ENCODE results near the gene ADAMTS20.
"Not testable (repeated sequence)": the region's sequence is repeated elsewhere in the genome, so short reads cannot be mapped to it uniquely, and the experiment has no call there.

The ADAMTS20 gene

DNA sequence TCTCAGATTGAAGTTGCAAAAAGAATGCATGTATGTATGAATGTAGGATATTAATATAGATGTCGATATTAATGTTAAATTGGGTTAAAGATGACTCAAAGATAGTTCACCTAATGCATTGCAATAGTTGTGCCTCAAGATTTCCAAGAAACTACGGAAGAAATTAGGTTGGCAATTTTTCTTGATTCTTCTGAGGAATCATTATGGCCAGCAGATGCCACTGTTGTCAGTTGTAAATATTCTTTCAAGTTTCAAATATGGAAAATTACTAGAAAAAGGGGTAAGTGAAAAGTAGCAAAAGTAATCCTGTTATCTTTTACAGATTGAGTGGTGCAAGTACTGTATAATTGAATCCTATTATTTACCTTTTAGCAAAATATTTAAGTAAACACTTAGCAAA, 202.1 kb downstream of the ADAMTS20 start:
- Histone ChIP-seq H3K4me1 (ENCODE audit: insufficient read depth, low read length) (no peaks in the 10 kb centered on the region), H3K9ac (ENCODE audit: low read depth, low read length) (no peak overlapping the region), H4K20me1 (ENCODE audit: insufficient read depth, low read length) (no peaks in the 10 kb centered on the region), H3K36me3 (ENCODE audit: insufficient read depth, low read length) (no peaks in the 10 kb centered on the region), H3K4me2 (ENCODE audit: insufficient read depth, low read length) (no peak overlapping the region), H3K27ac (ENCODE audit: low read length) (no peak overlapping the region), H3K27me3 (ENCODE audit: insufficient read depth, low read length, poor library complexity) (no peaks in the 10 kb centered on the region), H3K79me2 (ENCODE audit: insufficient read depth, low read length) (no peaks in the 10 kb centered on the region), H3K9me3 (ENCODE audit: insufficient read depth, low read length, severe bottlenecking) (peaks cover 3% of the 10 kb centered on the region), H2AFZ (ENCODE audit: low read depth, low read length) (no peak overlapping the region), H3K4me3 (ENCODE audit: low read depth in 1 of 2, low read length in 2 of 2) (no peak overlapping the region)
- ATAC-seq (ENCODE audit: insufficient read depth, low read depth): no peak
- TF ChIP-seq, protein P1, sequence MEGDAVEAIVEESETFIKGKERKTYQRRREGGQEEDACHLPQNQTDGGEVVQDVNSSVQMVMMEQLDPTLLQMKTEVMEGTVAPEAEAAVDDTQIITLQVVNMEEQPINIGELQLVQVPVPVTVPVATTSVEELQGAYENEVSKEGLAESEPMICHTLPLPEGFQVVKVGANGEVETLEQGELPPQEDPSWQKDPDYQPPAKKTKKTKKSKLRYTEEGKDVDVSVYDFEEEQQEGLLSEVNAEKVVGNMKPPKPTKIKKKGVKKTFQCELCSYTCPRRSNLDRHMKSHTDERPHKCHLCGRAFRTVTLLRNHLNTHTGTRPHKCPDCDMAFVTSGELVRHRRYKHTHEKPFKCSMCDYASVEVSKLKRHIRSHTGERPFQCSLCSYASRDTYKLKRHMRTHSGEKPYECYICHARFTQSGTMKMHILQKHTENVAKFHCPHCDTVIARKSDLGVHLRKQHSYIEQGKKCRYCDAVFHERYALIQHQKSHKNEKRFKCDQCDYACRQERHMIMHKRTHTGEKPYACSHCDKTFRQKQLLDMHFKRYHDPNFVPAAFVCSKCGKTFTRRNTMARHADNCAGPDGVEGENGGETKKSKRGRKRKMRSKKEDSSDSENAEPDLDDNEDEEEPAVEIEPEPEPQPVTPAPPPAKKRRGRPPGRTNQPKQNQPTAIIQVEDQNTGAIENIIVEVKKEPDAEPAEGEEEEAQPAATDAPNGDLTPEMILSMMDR (IDR thresholded peaks at IDR 0.05; ENCODE audit: borderline replicate concordance, extremely low read depth, low read length, poor library complexity, severe bottlenecking): no peak
- TF ChIP-seq EZH2 (IDR thresholded peaks at IDR 0.05; ENCODE audit: borderline replicate concordance, low read depth, low read length, severe bottlenecking): no peak
- DNase-seq: no peak

DNA sequence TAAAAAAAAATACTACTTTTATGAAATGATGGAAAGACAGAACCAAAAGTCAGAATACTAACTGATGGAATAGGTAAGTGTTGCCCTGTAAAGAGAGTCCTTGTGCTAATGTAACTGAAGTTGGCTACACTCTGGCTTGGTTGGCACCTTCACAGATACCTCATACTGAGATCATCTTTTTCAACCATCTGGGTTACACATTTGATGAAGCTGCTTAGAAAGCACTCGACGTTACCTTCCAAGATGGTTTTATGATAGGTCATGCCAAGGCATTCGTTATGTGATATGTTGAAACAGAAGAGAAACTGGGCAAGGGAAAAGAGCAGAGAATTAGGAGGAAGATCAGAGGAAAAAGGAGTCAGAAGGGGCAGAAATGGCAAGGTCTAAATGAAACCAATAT, 203.8 kb downstream of the ADAMTS20 start:
- Histone ChIP-seq H3K4me1 (ENCODE audit: insufficient read depth, low read length) (no peaks in the 10 kb centered on the region), H3K4me2 (ENCODE audit: insufficient read depth, low read length) (no peak overlapping the region), H3K27me3 (ENCODE audit: insufficient read depth, low read length, poor library complexity) (no peaks in the 10 kb centered on the region), H3K4me3 (ENCODE audit: low read depth in 1 of 2, low read length in 2 of 2) (no peak overlapping the region), H3K9me3 (ENCODE audit: insufficient read depth, low read length, severe bottlenecking) (peaks cover 8% of the 10 kb centered on the region), H3K27ac (ENCODE audit: low read length) (no peak overlapping the region), H3K79me2 (ENCODE audit: insufficient read depth, low read length) (no peaks in the 10 kb centered on the region), H4K20me1 (ENCODE audit: insufficient read depth, low read length) (no peaks in the 10 kb centered on the region), H3K9ac (ENCODE audit: low read depth, low read length) (no peak overlapping the region), H3K36me3 (ENCODE audit: insufficient read depth, low read length) (no peaks in the 10 kb centered on the region), H2AFZ (ENCODE audit: low read depth, low read length) (no peak overlapping the region)
- ATAC-seq (ENCODE audit: insufficient read depth, low read depth) (no peak), DNase-seq (no peak)
- TF ChIP-seq EZH2 (IDR thresholded peaks at IDR 0.05; ENCODE audit: borderline replicate concordance, low read depth, low read length, severe bottlenecking): no peak
- TF ChIP-seq, protein P1 (IDR thresholded peaks at IDR 0.05; ENCODE audit: borderline replicate concordance, extremely low read depth, low read length, poor library complexity, severe bottlenecking): no peak

DNA sequence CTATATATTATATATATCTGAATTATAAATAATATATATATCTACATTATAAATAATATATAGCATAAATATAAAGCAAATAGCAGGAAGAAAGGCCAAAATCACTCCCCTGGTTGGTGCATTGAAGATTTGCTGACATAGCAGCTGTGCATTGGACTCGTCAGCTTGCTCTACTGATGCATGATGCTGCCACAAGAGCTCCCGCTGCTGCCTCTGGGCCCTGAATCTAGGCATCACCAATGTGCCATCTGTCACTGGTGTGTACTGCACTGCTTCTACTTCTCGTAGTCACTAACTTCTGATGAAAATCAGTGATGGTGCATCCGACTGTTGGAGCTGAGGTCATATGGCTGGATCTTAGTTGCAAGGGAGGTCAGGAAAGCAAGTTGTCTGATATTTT, 205.0 kb downstream of the ADAMTS20 start:
- Histone ChIP-seq H3K9me3 (ENCODE audit: insufficient read depth, low read length, severe bottlenecking) (peaks cover 8% of the 10 kb centered on the region), H3K27me3 (ENCODE audit: insufficient read depth, low read length, poor library complexity) (no peaks in the 10 kb centered on the region), H4K20me1 (ENCODE audit: insufficient read depth, low read length) (no peaks in the 10 kb centered on the region), H2AFZ (ENCODE audit: low read depth, low read length) (no peak overlapping the region), H3K4me3 (ENCODE audit: low read depth in 1 of 2, low read length in 2 of 2) (no peak overlapping the region), H3K27ac (ENCODE audit: low read length) (no peak overlapping the region), H3K4me1 (ENCODE audit: insufficient read depth, low read length) (no peaks in the 10 kb centered on the region), H3K79me2 (ENCODE audit: insufficient read depth, low read length) (no peaks in the 10 kb centered on the region), H3K36me3 (ENCODE audit: insufficient read depth, low read length) (no peaks in the 10 kb centered on the region), H3K9ac (ENCODE audit: low read depth, low read length) (no peak overlapping the region), H3K4me2 (ENCODE audit: insufficient read depth, low read length) (no peak overlapping the region)
- TF ChIP-seq EZH2 (IDR thresholded peaks at IDR 0.05; ENCODE audit: borderline replicate concordance, low read depth, low read length, severe bottlenecking): no peak
- TF ChIP-seq, protein P1 (IDR thresholded peaks at IDR 0.05; ENCODE audit: borderline replicate concordance, extremely low read depth, low read length, poor library complexity, severe bottlenecking): no peak
- ATAC-seq (ENCODE audit: insufficient read depth, low read depth) (no peak), DNase-seq (no peak)

DNA sequence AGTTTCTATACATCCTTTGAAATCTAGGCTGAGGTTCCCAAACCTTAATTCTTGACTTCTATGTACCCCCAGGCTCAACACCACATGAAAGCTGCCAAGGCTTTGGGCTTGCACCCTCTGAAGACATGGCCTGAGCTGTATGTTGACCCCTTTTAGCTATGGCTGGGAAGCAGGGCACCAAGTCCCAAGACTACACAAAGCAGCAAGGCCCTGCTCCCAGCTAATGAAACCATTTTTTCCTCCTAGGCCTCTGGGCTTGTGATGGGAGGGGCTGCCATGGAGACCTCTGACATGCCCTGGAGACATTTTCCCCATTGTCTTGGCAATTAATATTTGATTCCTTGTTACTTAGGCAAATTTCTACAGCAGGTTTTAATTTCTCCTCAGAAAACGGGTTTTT, 207.0 kb downstream of the ADAMTS20 start:
- H4K20me1 ChIP-seq (ENCODE audit: insufficient read depth, low read length): no peaks in the 10 kb centered on the region
- no peaks in the 10 kb centered on the region for H3K36me3 ChIP-seq (ENCODE audit: insufficient read depth, low read length)
- DNase-seq (no peak), ATAC-seq (ENCODE audit: insufficient read depth, low read depth) (no peak)
- no peaks in the 10 kb centered on the region for H3K79me2 ChIP-seq (ENCODE audit: insufficient read depth, low read length)
- H3K4me2 ChIP-seq (ENCODE audit: insufficient read depth, low read length): no peak overlapping the region
- TF ChIP-seq EZH2 (IDR thresholded peaks at IDR 0.05; ENCODE audit: borderline replicate concordance, low read depth, low read length, severe bottlenecking): no peak
- TF ChIP-seq, protein P1 (IDR thresholded peaks at IDR 0.05; ENCODE audit: borderline replicate concordance, extremely low read depth, low read length, poor library complexity, severe bottlenecking): no peak
- no peak overlapping the region for H2AFZ ChIP-seq (ENCODE audit: low read depth, low read length)
- no peak overlapping the region for H3K9ac ChIP-seq (ENCODE audit: low read depth, low read length)
- no peak overlapping the region for H3K4me3 ChIP-seq (ENCODE audit: low read depth in 1 of 2, low read length in 2 of 2)
- no peaks in the 10 kb centered on the region for H3K27me3 ChIP-seq (ENCODE audit: insufficient read depth, low read length, poor library complexity)
- no peak overlapping the region for H3K27ac ChIP-seq (ENCODE audit: low read length)
- no peaks in the 10 kb centered on the region for H3K4me1 ChIP-seq (ENCODE audit: insufficient read depth, low read length)
- H3K9me3 ChIP-seq (ENCODE audit: insufficient read depth, low read length, severe bottlenecking): peaks cover 8% of the 10 kb centered on the region

DNA sequence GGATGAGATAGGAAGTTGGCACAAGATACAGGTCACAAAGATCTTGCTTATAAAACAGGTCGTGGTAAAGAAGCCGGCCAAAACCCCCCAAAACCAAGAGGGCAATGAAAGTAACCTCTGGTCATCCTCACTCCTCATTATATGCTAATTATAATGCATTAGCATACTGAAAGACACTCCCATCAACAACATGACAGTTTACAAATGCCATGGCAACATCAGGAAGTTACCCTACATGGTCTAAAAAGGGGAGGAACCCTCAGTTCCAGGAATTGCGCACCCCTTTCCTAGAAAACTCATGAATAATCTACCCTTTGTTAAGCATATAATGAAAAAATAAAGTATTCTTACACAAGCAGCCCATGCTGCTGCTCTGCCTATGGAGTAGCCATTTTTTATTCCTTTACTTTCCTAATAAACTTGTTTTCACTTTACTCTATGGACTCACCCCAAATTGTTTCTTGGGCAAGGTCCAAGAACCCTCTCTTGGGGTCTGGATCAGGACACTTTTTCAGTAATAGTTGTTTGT, 210.2 kb downstream of the ADAMTS20 start:
- H2AFZ ChIP-seq (ENCODE audit: low read depth, low read length); H3K9me3 ChIP-seq (ENCODE audit: insufficient read depth, low read length, severe bottlenecking); H3K9ac ChIP-seq (ENCODE audit: low read depth, low read length); H3K4me2 ChIP-seq (ENCODE audit: insufficient read depth, low read length); H3K27me3 ChIP-seq (ENCODE audit: insufficient read depth, low read length, poor library complexity); DNase-seq; H3K27ac ChIP-seq (ENCODE audit: low read length); H3K4me3 ChIP-seq (ENCODE audit: low read depth in 1 of 2, low read length in 2 of 2); ATAC-seq (ENCODE audit: insufficient read depth, low read depth); H3K36me3 ChIP-seq (ENCODE audit: insufficient read depth, low read length); H3K4me1 ChIP-seq (ENCODE audit: insufficient read depth, low read length); H3K79me2 ChIP-seq (ENCODE audit: insufficient read depth, low read length); H4K20me1 ChIP-seq (ENCODE audit: insufficient read depth, low read length): not testable (repeated sequence)
